Ascending aorta (tissue), 2 donors: ENCODE results near the gene MYLK3. TPM values are rescaled to one million over a fixed set of nuclear protein-coding genes. Genes with fewer than 3 reads are reported as not detected.
A peak's percentile ranks its signal among the peaks of the same experiment; 100 is the strongest.

ENCODE experiments used
- DNase-seq, 2 donors: peaks; one replicate each; pipeline ENCODE4 v3.0.0-alpha.2; 2019; ENCODE audit warnings: low spot score in 2 of 2
- H3K27ac ChIP-seq, 2 donors: fragments of 200-600 bp; sonication (generic); one replicate each; pipeline ENCODE4 v1.5.1; 2016 to 2017; ENCODE audit warnings: mild to moderate bottlenecking in 1 of 2
- H3K27me3 ChIP-seq: fragments of 200-600 bp; sonication (generic); one replicate; pipeline ENCODE4 v1.5.1; 2017
- H3K36me3 ChIP-seq, 2 donors: fragments of 200-600 bp; sonication (generic); one replicate each; pipeline ENCODE4 v1.5.1; 2016
- H3K4me1 ChIP-seq, 2 donors: fragments of 200-600 bp; sonication (generic); one replicate each; pipeline ENCODE4 v1.5.1; 2016 to 2017; ENCODE audit warnings: mild to moderate bottlenecking in 1 of 2
- H3K4me3 ChIP-seq, 2 donors: fragments of 200-600 bp; sonication (generic); one replicate each; pipeline ENCODE4 v1.5.1; 2016 to 2017; ENCODE audit warnings: mild to moderate bottlenecking in 1 of 2
- H3K9me3 ChIP-seq, 2 donors: fragments of 200-600 bp; sonication (generic); one replicate each; pipeline ENCODE4 v1.5.1; 2016
- CTCF ChIP-seq, 3 experiments: fragments of 200-600 bp in 2 of 3; fragments of 450-650 bp in 1 of 3; sonication (generic) in 2 of 3; IDR thresholded peaks; one replicate each; pipeline ENCODE4 v1.5.1; 2016 to 2019; ENCODE audit warnings: antibody characterized with exemption in 3 of 3, mild to moderate bottlenecking in 1 of 3, moderate library complexity in 1 of 3
- intact Hi-C: fragments of 100-400 bp; cut with DNase I; formaldehyde crosslinking; loops from one replicate; pipeline ENCODE4 v1.15.1; 2023
- total RNA-seq: library from RNA; depleted of rRNA; stranded (reverse); fragments of >200 nt; gene quantifications from one replicate; pipeline ENCODE4 v1.1.0, GENCODE V29; 2016

MYLK3 gene
- total RNA-seq, 1 donor from 2014 or later, result not detected

GRCh38 chr16:46662123-46662522, 86.0 kb downstream of the MYLK3 start:
- Histone ChIP-seq H3K27ac (no peak overlapping the region), H3K36me3 (peaks cover 54 to 76% of the 10 kb centered on the region in 2 donors), H3K9me3 (no peaks in the 10 kb centered on the region), H3K4me3 (no peak overlapping the region), H3K4me1 (no peaks in the 10 kb centered on the region), H3K27me3 (no peaks in the 10 kb centered on the region)
- DNase-seq, result no peak
- TF ChIP-seq CTCF (IDR thresholded peaks at IDR 0.05), result no peak
- intact Hi-C loops, result no loop called here

GRCh38 chr16:46658925-46659324, 89.2 kb downstream of the MYLK3 start:
- Histone ChIP-seq H3K27ac (no peak overlapping the region), H3K27me3 (no peaks in the 10 kb centered on the region), H3K36me3 (peaks cover 36 to 51% of the 10 kb centered on the region in 2 donors), H3K4me1 (no peaks in the 10 kb centered on the region), H3K9me3 (no peaks in the 10 kb centered on the region), H3K4me3 (no peak overlapping the region)
- intact Hi-C loops, result no loop called here
- DNase-seq, result peak in 1 of 2 donors; percentile 12
- TF ChIP-seq CTCF (IDR thresholded peaks at IDR 0.05), result no peak

Other genes with a start within 250 kb of the MYLK3 start
- gene SHCBP1, start 127.0 kb downstream of the MYLK3 start, total RNA-seq, result 0.11 TPM
- gene VPS35, start 59.2 kb downstream of the MYLK3 start, total RNA-seq, result 31.9 TPM
- not detected for gene ORC6, start 58.7 kb downstream of the MYLK3 start, total RNA-seq
- gene C16orf87, start 82.8 kb upstream of the MYLK3 start, total RNA-seq, result under 0.01 TPM
- gene GPT2, start 136.0 kb upstream of the MYLK3 start, total RNA-seq, result 7.9 TPM
- gene DNAJA2, start 225.3 kb upstream of the MYLK3 start, total RNA-seq, result 15.8 TPM